Measurements from ENCODE around the gene TBCEL. TPM values are rescaled to one million over a fixed set of nuclear protein-coding genes. Genes with fewer than 3 reads are reported as not detected.

TBCEL gene
- total and polyA plus RNA-seq, 4 donors = 6.7 to 41.3 (median 17.4) TPM

GRCh38 chr11:121086866-121087265 lies 63.0 kb downstream of the TBCEL start:
- Histone ChIP-seq H3K27me3 (ENCODE audit: control insufficient read depth in 4 of 4, insufficient read depth in 4 of 4, low read length in 3 of 4) (no peaks in the 10 kb centered on the region), H3K36me3 (ENCODE audit: control insufficient read depth in 4 of 4, insufficient read depth in 3 of 4, low read depth in 1 of 4, low read length in 3 of 4) (peaks cover 0 to 12% (median 3%) of the 10 kb centered on the region in 4 donors), H3K9me3 (ENCODE audit: control insufficient read depth in 4 of 4, low read length in 3 of 4) (no peaks in the 10 kb centered on the region), H3K27ac (ENCODE audit: low read depth in 1 of 2, low read length in 2 of 2) (no peak overlapping the region), H3K9ac (ENCODE audit: low read depth in 1 of 2, low read length in 2 of 2) (no peak overlapping the region), H3K4me1 (ENCODE audit: control insufficient read depth in 4 of 4, insufficient read depth in 4 of 4, low read length in 3 of 4) (peaks cover 2 to 47% (median 35%) of the 10 kb centered on the region in 4 donors), H3K4me3 (ENCODE audit: low read depth in 1 of 3, low read length in 3 of 3) (no peak overlapping the region)
- no peak for DNase-seq (ENCODE audit: low spot score)
- 93% methylated on average over 4 of the region's 4 CpGs for WGBS
- TF ChIP-seq CTCF (IDR thresholded peaks at IDR 0.05; ENCODE audit: low read depth, low read length, missing input control) (no peak), RXRA (IDR thresholded peaks at IDR 0.05) (no peak), GABPA (IDR thresholded peaks at IDR 0.05 in 1 of 2, conservative IDR thresholded peaks at IDR 0.05 in 1 of 2) (no peak), NR2F2 (IDR thresholded peaks at IDR 0.05) (no peak), RAD21 (IDR thresholded peaks at IDR 0.05) (no peak), JUND (IDR thresholded peaks at IDR 0.05) (no peak), ZBTB33 (IDR thresholded peaks at IDR 0.05) (no peak), FOXA1 (IDR thresholded peaks at IDR 0.05) (no peak), YY1 (IDR thresholded peaks at IDR 0.05) (no peak), FOXA2 (IDR thresholded peaks at IDR 0.05) (no peak), TAF1 (conservative IDR thresholded peaks at IDR 0.05) (no peak), MAX (IDR thresholded peaks at IDR 0.05) (no peak), HNF4A (conservative IDR thresholded peaks at IDR 0.05) (no peak), REST (IDR thresholded peaks at IDR 0.05) (no peak), ATF3 (IDR thresholded peaks at IDR 0.05) (no peak), SP1 (IDR thresholded peaks at IDR 0.05) (no peak), EGR1 (IDR thresholded peaks at IDR 0.05; ENCODE audit: low read depth in 2 of 2) (no peak), HNF4G (IDR thresholded peaks at IDR 0.05) (no peak)

Data from liver (tissue), 9 donors.